Measurements from ENCODE around the gene HM13.

DNA sequence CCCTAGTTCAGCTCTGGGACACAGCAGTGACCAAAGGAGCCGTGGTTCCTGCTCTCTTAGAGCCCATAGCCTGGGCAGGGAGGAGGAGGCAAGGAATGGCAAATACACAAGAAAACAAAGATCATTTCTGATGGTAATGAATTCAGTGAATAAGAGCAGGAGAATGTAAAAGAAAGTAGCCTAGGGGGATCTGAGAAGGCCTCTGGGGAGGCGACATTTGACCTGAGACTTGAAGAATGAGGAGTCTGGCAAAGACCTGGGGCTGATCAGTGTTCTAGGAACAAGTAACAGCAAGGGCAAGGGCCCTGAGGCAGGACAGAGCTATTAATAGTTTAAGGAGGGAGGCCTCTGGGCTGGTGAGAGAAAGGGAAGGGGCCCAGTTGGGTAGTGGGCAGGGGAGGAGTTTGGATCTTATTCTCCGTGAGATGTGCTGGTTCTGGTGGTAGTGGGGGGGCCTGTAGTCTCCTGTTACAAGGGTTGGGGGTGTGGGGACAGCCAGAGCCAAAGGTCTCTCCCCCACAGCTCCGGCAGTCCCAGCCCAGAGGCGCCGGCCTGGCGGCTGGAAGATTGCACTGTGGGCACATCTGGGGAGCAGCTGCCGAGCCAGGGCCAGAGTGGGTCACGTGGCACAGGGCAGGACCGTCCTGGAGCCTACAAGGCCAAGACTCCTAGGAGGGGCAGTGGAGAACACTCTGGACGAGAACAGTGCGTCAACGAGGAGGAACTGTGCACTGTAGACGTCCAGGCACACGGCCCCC is 81.6 kb downstream of the HM13 start:
- no peak for TF ChIP-seq POLR2A (IDR thresholded peaks at IDR 0.05)
- TF ChIP-seq, protein P1, sequence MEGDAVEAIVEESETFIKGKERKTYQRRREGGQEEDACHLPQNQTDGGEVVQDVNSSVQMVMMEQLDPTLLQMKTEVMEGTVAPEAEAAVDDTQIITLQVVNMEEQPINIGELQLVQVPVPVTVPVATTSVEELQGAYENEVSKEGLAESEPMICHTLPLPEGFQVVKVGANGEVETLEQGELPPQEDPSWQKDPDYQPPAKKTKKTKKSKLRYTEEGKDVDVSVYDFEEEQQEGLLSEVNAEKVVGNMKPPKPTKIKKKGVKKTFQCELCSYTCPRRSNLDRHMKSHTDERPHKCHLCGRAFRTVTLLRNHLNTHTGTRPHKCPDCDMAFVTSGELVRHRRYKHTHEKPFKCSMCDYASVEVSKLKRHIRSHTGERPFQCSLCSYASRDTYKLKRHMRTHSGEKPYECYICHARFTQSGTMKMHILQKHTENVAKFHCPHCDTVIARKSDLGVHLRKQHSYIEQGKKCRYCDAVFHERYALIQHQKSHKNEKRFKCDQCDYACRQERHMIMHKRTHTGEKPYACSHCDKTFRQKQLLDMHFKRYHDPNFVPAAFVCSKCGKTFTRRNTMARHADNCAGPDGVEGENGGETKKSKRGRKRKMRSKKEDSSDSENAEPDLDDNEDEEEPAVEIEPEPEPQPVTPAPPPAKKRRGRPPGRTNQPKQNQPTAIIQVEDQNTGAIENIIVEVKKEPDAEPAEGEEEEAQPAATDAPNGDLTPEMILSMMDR (IDR thresholded peaks at IDR 0.05): no peak

Data from ovary (tissue), 3 donors.